HG03196 (cell line): ENCODE data around the gene VRK2.
"Not testable (repeated sequence)": the region's sequence is repeated elsewhere in the genome, so short reads cannot be mapped to it uniquely, and the experiment has no call there.

ENCODE experiments used
- ATAC-seq: cut with Tn5 transposase; IDR thresholded peaks from one replicate; pipeline ENCODE4 v1.9.1; 2021; ENCODE audit not compliant: unreplicated experiment

The VRK2 gene

DNA sequence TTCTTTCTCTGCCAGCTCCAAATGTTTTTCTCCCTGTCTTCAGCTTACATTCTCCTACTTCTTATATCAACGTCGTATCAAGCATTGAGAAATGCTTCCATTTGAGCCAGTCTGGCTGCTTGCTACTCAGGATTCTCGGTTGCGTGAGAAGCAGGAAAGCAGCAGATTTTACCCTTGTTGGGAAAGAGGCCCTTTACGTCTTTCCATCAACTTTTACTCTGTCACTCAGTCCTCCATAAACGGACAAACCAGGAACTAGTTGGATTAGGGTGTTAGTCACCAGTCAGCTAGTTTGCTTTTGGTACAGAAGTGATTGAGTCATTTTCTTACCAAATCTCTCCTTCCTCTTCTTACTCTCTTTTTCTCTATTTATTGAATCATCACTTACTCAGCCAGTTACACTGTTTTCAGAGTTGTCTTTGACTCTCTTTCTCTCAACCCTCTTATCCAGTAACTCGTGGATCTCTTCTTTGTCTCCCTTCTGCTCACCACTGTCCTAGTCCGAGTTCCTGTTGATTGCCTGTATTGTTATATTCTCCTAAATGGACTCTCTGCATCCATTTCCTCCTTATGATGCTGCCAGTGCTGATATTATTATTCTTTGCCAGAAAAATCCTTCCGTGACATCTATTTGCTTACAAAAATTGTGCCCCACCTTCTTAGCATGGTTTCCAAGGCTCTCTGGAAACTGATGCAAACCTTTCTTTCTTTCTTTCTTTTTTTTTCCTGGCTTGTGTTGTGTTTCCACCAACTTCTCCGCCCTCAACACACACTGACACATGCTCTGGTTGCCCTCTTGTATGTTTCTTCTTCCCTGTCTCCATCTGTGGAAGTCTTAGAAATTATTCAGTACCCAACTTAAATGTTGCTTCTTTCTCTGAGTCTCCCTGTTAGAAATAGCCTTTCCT is 61.5 kb downstream of the VRK2 start:
- ATAC-seq: no peak

DNA sequence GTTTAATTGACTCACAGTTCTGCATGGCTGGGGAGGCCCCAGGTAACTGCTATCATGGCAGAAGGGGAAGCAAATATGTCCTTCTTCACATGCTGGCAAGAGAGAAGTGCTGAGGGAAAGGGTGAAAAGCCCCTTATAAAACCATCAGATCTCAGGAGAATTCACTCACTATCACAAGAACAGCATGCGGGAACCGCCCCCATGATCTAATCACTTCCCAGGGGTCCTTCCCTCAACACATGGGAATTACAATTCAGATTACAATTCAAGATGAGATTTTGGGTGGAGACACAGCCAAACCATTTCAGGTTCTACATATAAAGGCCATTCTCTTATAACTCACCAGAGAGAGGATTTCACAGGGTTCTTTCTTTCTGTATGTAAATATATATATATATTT is 62.9 kb downstream of the VRK2 start:
- no peak for ATAC-seq

DNA sequence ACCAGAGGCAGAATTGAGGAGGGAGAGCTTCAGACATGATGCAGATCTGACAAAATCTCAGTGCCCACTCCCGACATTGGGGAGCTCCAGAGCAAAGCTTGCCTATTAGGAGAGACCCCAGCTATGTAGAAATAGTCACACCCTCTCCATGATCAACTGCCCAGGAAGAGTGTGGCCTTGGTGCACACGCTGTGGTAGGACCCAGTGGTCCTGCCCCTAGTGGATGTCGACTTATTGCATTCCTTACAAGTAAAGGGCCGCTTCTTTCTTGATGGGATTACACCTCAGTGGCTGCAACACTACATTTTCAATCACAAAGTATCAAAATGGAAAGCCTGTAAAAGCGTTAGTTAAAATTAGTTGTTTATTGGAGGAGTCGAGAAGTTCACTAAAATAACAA is 64.2 kb downstream of the VRK2 start:
- ATAC-seq: no peak

DNA sequence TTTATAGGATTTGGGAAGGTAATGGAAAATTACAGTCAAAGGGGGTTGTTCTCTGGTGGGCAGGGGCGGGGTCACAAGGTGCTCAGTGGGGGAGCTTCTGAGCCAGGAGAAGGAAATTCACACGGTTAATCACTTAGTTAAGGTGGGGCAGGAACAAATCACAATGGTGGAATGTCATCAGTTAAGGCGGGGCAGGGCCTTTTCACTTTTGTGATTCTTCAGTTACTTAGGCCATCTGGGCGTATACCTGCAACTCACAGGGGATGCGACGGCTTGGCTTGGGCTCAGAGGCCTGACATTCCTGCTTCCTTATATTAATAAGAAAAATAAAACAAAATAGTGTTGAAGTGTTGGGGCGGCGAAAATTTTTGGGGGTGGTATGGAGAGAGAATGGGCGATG is 67.0 kb downstream of the VRK2 start:
- ATAC-seq: not testable (repeated sequence)

DNA sequence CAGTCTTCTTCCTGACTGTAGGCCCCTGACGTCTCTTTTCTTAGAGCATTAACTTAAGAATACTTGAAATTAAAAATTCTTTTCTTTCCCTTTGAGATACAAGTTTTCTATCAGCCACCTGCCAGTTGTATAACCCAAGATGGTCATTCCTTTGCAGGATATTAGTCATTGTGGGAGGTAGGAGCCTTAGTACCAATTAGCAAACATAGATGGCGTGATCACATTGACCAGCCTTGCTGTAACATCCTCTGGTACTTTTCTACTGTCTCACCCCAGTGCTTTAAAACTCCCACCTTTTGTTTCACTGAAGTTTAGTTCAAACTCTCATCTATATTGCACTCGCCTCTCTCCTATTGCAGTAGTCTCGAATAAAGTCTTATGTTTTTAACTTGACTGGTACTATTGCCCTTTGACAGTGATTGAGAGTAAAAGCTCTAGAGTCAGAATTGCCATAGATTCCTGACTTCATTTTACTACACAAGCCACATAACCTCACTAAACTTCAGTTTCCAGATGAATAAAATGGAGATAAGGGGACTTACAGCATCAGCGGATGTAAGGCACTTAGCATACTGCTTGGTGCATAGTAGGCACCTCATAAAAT is 74.1 kb downstream of the VRK2 start:
- no peak for ATAC-seq

DNA sequence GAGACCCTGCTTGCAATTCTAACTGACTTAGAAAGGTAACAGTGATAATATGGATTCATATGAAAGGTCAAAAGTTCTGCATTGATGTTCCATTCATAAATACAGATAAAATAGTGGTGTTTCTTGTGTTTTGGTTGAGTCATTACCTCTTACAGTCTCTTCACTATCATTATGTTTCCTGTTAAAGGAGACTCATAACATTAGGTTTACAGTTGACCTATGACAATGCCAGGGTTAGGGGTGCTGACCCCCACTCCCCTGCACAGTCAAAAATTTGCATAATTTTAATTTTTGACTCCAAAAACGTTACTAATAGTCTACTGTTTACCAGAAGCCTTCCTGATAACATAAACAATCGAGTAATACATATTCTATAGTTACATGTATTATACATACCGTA is 75.4 kb downstream of the VRK2 start:
- ATAC-seq: no peak

DNA sequence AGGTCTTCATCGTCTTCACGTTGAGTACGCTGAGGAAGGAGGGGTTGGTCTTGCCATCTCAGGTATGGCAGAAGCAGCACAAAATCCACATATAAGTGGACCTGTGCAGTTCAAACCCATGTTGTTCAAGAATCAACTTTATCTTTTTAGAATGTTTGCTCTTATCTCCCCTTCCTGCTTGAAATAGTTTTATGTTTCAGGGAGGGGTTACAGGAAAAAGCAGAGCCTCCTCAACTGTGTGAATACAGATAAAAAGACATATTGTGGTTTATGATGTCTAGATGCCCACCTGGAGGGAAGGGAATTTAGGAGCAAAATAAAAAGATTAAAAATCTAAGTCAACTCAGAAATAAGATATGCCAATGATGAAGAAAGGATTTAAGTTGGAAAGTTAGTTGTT is 75.9 kb downstream of the VRK2 start:
- no peak for ATAC-seq

DNA sequence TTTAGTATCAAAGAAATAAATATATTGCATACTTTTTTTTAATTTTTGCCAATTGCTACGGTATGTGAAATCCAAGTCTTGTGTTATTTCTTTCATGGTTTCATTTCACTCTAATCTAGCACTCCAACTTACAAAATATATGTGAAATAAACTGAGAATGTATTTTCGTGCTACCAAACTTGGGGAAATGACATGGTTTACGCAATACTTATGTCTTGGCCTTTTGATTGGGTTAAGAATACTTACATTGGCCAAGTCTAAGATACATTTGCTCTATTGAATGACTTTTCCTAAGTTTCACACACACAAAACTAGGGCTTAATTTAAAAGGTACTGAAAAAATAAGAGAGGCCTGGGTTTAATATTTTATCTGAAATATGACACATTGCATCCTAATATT is 80.5 kb downstream of the VRK2 start:
- no peak for ATAC-seq

DNA sequence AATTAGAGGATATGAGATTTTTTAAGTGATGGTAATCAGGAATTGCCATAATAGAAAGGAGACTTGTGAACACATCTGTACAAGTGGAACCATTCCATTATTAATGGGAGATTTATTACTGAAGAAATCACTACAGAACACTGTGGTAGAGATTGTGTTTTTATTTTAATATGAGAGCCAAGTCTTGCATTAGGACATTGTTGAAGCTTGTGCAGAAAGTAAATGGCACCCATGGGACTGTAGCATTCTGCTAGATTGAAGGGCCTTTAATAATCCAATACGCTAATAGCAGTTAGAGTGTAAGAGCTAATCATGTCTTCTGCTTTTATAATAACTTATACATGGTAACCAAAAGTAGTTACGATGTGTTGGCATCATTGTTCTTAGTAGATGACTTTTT is 83.6 kb downstream of the VRK2 start:
- no peak for ATAC-seq

DNA sequence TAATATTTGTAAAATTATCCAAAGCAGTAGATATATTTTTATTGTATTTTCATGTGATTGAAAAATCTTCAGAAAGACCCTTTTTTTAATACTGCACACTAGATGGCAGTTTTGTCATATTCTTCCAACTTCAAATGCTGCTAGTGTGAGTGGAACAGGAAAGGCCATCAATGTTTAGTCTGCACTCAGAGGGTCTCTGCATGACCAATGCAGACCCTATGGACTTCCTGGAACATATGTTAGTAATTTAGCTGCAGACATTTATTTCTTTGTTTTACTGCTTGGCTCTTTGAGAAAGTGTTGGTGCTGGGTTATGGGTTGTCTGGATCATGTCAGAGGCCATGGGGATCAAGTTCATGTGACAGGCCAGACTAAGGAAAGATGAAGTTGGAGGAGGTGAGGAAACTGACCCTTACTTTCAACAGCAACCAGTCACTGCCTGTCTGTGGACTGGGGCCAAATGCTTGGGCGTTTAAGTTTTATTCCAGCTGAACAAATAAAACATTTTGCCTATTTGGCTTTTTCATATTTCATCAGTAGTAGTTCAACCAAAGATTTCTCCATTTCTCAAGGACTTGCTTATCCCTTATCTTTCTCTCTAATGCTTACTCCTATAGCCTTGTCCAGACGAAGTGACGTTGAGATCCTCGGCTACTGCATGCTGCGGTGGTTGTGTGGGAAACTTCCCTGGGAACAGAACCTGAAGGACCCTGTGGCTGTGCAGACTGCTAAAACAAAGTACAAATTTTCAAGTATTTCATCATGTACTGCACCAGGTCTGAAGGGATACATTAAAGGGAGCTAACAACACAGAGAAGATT is 84.8 kb downstream of the VRK2 start:
- ATAC-seq: no peak

DNA sequence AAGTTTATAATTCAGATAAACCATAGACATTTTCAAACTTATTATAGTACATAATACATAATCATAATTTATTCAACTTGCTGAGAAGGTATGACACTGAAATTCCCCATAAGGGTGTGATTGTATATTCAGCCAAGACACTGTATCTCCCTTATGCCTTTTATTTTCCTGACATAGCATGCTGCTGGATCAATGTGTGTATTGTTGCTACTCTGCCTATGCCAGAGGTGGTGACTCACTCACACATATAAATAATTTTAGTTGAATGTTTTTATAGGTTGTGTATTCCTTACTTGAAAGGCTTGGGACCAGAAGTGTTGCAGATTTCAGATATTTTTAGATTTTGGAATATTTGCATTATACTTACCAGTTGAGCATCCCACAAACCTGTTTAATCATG is 86.8 kb downstream of the VRK2 start:
- no peak for ATAC-seq

DNA sequence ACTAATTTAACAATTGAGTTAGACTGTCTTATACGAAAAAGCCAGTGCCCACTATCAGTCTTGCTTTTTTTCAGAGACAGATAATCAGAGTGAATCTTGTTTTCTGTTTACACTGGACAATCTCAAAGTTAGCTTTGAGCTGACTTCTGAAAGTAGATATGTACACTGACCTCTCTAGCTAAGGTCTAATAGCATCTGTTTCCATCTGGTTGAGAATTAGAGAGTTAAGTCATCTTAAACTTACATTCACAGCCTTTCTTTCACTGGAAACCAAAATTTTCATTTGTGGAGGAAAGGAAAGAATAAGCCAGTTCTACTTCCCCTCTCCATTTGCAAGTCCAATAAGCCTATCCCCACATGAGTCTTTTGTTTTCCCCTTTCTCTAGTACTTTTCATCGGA is 89.3 kb downstream of the VRK2 start:
- ATAC-seq: no peak

DNA sequence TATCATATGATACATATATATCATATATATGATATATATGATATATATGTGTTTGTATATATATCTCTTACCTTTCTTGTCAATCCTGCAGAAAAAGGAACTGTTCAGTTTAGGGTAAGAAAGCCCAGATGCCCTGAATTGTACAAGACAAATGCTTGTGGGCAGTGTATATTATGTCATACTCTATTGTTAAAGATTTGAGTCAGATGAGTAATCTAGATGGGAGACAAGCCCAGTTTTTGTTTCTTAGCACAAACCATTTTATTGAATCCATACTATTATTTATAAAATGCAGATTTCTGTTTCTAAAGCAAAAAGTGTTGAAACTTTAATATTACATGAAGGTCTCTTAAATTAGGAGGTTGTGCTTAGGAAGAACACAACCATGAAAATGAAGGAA is 90.6 kb downstream of the VRK2 start:
- ATAC-seq: no peak

DNA sequence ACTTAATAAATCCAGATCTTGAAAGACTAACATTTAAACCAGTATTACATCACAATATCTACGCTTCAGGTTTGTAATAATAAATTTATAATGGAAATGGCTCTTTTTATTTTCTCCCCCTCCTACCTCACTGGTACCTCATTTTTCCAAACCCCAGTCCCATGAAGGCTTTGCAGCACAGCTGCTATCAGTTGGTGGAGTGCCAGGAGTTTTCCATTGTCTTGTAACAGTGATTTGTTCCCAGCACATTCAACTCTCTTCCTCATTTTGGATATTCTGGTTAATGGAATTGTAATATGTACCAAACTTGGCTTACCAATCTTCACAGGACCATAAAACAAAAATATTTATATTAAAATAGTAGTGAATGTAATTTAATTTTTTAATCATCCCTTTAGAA is 91.2 kb downstream of the VRK2 start:
- no peak for ATAC-seq

DNA sequence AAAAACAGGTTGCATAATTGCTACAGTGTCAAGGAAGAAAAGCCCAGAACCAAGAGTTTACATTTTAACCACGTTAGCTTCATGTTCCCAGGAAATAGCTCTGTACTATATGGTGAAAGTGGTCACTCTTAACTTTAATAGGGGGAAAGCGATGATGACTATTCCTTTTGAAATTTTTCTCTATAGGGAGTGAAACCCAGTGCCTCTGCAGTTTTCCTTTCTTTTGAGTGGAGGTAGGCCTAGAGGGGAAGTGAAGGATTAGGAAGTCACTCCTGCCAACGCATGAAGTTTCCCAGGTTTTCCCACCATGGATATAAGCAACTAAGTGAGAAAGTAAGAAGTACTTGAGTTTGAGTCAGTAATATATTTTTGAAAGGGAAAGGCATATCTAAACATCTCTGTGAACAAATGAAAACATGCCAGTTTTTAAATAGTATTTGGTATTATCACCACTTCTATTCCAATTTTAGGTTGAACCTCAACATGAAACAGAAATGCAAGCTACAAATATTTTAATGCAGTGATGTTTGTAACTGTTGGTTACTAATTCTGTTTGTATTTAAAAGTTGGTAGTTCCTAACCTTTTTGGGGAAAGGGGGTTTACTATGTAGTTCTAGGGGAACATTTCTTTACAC is 91.9 kb downstream of the VRK2 start:
- ATAC-seq: no peak

DNA sequence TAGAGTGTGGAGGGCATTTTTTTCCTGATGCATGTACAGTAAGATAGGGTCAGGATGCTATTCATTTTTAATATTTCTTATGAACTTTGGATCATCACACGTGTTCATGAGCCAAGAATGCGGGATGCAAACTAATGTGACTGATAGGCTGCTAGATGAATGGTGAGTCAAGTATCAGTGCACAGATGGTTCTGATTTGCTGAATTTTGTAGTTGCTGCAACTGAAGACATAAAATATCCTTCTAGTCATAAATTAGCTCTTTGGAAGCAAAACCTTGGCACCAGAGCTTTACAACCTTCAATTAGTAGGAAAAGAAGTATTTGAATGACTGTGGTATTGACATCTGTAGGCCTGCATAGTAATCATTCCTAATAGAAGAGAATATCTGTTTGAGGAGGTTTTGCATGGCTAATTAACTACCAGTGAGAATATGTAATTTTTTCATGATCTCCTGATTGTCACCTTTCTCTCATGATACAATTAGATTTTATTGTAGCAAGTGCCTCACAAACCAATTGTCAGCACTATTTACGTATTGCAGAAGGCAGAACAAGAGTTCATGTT is 94.0 kb downstream of the VRK2 start:
- ATAC-seq: no peak

DNA sequence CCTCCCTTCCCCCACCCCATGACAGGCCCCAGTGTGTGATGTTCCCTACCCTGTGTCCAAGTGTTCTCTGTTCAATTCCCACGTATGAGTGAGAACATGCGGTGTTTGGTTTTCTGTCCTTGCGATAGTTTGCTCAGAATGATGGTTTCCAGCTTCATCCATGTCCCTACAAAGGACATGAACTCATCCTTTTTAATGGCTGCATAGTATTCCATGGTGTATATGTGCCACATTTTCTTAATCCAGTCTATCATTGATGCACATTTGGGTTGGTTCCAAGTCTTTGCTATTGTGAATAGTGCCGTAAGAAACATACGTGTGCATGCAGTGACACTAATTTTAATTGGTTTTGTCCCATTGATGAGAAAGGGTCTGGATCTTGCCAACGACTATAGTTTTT is 99.2 kb downstream of the VRK2 start:
- not testable (repeated sequence) for ATAC-seq

DNA sequence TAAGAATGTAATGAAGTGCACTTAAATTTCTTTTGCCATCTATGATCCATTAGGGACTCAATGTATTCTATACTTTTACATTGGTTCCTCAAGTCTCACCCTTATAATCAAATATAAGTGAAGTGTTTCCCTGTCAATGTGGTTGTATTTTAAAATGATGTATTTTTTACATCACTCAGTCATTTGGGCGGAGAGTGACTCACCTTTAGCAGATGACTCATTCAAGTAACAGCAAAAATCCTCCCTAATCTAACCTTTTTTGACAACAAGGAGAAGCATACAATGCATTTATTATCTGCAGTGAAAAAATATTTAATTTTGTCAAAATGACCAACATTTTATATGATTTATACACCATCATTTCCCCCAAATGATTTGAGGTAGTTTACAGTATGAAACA is 100.1 kb downstream of the VRK2 start:
- ATAC-seq: no peak

DNA sequence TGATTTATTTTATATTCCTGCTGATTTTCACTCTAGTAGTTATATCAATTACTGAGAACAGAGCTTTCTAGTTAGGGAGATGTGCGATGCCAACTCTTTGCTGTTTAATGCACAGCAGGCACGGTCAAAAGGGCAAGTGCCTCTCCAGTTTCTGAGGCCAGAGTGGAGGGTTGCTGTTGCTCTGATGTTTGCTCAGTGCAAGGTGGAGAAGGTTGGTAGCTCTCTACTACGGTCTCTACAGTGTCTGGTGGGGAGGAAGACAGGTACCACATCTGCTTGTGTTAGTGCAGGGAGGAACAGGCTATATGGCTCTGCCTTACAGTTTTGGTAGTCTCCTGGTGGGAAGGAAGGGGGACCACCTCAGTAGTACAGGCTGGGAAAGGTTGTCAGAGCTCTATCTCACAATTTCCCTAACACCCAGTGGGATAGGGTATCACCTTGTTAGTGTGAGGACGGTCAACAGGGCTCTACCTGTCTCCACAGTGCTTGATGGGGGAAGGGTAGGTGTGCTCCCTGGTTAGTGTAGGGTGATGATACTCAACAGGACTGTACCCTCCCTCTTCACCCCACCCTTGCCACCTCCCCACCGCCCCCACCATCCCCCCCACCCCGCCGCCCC is 108.7 kb downstream of the VRK2 start:
- no peak for ATAC-seq

DNA sequence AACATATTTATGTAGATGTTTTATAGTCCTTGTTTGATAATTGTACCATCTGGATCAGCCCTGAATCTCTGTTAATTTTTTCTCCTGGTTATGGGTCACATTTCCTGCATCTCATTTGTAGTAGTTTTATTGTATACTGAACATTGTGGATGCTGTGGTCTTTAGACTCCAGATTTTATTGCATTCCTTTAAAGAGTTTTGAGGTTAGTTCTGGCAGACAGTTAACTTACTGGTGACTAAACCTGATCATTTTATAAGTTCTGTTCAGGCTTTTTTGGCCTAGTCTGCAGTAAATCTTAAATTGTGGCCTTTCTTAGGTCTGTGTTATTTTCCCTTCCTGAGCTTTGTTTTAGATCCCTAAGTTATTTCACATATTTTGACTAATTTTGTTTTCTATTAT is 110.2 kb downstream of the VRK2 start:
- ATAC-seq: no peak

DNA sequence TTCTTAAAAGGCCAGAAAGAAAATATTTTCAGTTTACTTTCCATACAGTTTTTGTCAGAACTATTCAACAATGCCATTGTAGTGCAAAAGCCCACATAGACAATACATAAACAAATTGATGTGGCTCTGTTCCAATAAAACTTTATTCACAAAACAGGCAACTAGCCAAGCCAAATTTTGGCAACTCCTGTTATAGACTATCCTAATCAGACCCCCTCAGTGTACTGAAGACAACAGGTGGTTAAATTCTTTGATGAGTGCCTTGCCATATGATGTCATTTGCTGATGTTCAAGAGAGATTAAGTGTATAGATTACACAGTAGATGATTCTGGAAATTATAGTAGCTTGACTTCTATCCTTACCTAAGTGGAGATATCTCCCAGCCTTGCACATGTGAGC is 111.1 kb downstream of the VRK2 start:
- ATAC-seq: no peak
